Stimulated activated CD4-positive, alpha-beta T cell treated with anti-CD3 and anti-CD28 coated beads, TNF-alpha, amount 100 ng/mL, for 24 hours (primary cell): Measurements from ENCODE around the gene DPEP1.
A peak's percentile ranks its signal among the peaks of the same experiment; 100 is the strongest.

Experiments
- DNase-seq, 3 experiments: peaks; one replicate each; pipeline ENCODE4 v3.0.0-alpha.2; 2020; ENCODE audit warnings: low read depth in 3 of 3

DPEP1 gene

DNA sequence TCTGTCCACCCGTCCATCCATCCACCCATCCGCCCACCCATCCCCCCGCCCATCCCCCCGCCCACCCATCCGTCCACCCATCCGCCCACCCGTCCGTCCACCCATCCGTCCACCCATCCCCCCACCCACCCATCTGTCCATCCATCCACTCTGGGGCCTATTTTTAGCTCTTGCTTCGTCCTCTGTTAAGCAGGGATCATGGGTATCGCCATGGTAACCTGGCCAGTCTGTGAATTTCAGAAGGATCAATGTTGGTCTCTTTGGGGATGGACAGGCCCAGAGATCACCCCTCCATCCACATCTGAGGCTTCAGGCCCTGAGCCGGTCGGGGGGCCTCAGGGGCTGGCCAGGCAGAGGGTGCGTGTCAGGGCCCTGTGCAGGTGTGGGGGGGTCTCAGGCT lies 15.2 kb upstream of the DPEP1 start:
- no peak for DNase-seq

DNA sequence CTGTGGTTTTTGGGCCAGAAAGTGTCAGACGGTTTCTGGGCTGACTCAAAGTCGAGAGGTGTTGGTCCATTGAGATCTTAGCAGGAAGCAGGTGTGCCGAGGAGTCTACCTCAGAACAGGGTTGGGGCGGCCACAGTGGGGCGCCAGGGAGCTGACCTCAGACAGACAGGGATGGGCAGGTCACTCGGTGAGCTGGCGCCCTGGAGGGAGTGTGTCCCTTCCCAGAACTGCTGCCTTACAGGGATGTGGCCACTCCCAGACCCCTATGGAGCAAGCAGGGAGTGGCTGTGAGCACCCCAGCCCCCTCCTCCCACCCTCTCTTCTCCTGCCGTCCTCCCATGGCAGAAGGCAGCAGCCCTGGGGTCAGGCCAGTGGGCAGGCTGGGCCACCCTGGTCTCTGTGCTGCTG lies 14.0 kb upstream of the DPEP1 start:
- DNase-seq: peak in 1 of 3 experiments; percentile 29

DNA sequence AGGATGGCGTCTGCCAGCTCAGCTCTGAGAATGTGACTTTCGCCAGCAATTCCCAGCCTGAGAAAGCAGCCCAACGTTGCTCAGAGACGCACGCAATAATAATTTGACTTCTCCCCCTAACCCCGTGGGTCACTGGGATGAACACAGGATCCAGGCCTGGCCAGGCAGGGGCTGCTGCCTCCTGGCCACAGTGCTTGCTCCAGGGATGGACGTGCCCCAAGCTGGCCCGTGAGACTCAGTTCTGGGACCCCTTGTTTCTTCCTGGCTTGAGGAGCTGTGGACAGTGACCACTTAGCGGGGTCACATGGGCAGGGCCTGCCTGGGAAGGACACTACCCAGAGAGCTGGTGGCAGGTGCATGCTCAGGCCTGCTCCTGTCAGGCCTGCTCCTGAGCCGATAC lies 13.5 kb upstream of the DPEP1 start:
- no peak for DNase-seq

DNA sequence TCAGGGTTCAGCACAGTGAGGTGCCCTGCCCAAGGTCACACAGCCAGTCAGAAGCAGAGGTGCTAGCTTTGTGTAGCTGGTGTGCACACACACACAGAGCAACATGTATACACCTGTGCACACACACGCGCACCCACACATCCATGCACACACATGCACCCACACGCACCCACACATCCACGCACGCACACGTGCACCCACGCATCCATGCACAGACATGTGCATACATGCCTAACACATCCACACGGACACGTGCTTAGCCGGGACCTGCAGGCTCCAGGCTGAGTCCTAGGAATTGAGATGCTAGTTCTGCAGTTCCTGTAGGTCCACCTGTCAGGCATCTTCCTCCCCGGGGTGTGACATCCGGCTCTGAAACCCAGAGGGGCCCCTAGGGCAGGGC lies 13.0 kb upstream of the DPEP1 start:
- DNase-seq: no peak

DNA sequence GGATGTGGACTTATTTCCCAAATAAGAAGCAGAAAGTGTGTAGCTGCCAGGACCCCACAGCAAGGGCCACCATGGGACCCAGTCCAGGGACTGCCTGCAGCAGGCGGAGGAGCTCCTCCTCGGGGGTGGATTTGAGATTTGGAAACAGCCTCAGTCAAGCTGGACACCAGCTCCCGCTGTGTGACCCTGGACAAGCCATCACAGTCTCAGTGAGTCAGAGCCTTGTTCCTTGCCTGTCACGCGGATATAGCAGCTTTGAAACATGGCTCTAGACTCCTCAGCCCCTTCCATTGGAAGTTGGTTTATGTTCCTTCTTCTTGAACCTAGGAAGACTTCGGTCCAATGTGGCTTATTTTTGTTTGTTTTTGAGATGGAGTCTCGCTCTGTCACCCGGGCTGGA lies 12.5 kb upstream of the DPEP1 start:
- DNase-seq: no peak

DNA sequence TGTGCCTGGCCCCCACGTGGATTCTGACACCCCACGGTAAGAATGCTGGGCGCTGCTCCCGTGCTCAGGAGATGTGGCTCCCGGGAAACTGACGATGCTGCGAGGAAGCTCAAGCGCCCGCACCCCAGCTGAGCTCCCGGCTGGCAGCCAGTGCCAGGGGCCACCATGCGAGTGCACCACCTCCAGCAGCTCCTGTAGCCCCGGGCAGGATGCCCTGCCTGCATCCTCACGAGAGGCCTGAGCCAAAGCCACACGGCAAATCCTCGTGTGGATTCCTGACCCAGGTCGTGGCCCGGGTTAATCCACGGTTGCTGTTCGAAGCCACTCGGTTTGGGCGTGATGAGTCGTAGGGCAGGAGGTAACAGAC lies 11.6 kb upstream of the DPEP1 start:
- DNase-seq: no peak

DNA sequence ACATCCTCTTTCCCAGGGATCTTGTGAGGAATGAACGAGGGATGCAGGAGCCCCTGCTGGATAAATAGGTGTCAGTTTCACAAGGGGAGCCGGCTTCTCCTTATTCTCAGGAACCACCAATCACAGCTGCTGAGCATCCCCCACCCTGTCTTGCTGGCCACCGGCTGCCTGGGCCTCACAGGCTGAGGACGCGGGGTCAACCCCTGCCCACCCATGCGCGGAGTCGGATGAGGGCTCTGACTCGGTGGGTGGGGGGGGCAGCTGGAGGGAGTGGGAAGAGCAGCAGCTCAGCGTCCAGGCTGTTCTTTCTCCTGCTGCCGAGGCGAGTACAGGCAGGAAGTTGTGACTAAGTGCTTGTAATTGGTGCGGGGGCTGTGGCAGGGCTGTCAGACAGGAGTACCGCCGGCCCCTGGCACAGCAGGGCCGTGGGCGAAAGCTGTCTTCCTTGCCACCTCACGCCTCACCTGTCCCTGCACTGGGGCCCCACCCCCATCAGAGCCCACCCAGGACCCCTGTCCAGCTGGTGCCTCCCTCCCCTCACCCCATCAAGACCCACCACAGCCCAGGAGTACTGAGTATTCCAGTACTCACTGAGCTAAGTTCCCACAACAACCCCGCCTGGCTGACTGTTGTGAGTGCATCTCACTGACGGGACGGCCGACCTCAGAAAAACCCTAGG lies 11.0 kb upstream of the DPEP1 start:
- DNase-seq: peak; percentile 40 to 71 (median 58)

DNA sequence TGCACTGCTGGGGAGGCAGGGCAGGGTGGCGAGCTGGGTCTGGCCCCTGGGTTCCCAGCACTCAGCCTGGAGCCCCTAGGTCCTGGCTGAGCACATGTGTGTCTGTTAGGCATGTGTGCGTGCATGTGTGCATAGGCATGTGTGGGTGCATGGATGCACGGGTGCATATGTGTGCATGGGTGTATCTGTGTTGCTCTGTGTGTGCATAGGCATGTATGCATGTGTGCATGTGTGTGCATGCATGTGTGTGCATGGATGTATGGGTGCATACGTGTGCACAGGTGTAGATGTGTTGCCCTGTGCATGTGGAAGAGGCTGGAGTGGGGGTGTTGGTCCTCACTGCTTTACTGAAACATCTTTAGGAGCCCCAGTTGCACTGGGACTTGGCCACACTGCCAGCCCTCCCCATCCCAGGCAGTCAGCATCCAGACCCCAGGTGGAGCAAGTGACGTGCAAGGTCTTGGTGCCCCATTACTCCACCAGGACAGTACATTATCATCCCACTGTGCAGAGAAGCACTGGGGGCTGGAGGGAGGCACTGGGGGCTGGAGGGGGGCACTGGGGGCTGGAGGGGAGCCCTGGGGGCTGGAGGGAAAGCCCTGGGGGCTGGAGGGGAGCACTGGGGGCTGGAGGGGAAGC lies 10.4 kb upstream of the DPEP1 start:
- DNase-seq: no peak

DNA sequence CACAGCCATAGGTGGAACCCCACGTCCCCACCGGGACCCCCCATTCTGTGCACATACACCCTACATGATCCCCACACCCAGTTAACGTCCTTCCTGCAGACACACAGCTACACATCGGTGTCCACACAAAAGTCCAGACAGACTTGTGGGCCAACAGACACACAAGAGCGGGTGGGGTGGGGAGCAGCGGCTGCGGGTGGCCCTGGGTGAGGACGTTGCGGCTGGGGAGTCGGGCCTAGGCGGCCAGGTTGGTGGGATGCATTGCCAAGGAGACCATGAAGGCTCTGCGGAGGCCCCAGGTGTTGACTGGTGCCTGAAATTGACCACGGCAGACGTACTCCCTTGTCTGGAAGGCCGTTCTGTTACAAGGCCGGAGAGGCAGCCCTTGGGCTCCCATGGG lies 8.7 kb upstream of the DPEP1 start:
- DNase-seq: no peak

DNA sequence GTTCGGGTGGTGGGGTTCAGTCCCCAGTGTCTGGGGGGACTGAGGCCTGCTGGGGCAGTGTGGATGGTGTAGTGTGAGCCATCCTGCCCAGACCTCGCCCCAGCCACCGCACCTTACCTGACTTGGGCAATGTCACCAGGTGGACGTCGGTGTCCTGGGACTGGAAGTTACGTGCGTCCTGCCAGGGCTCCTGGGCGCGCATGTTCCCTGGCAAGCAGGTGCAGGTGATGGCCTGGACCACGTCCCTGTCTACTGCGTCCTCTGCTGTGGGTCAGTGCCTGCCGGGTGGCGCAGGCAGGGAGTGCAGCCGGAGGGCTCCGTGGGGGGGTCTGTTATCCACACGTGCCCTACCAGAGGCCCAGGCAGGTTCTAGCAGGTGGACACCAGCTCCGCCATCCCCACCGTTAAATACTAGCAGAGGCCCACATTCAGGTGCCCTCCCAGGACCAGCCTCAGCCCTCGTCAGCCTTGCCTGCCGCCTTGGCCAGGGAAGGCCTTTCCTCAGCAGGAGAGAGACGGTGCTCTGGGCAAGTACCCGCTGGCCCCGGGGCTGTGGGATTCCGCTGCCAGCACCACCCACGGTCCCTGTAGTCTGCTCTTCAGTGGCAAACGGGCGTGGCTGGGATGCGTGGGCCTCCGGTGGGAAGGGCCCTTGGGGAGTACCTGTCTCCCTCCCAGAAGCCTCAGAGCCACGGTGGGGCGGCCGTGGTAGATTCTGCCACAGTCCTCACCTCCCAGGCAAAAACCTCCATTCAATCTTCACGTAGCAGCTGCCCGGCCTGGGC lies 8.1 kb upstream of the DPEP1 start:
- no peak for DNase-seq

DNA sequence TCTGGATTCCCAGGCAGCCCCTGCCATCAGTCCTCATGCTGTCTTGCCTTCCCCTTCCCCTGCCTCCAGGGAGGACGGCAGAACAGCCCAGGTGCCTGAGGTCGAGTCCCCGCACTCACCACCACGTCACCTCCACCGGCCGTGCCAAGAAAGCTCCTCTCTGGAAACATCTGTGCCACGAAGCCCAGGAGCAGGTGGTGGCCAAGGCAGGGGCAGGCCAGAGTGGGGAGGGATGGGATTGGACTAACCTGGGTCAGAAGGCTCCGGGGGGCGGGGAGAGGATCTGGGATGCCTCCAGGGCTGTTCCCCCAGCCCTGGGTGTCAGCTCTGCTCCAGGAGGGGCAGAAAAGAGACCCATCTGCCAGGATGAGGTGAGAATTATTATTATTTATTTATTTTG lies 7.4 kb upstream of the DPEP1 start:
- DNase-seq: no peak

DNA sequence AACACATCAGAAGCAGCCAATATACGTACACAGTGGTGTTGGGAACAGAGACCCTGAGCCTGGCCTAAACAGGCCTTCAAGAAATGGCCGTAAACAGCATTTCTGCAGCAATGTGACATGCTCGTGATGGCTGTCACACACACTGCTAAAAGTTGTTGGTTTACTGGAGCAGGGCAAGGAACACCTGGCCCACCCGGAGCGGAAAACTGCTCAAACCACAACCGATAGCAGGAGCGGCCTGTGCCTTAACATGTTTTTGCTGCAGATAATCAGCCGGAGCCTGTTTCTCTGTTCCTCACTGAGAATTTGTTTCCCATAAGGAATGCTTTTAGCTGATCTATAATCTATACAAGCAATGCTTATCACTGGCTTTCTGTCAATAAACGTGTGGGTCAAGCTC lies 6.0 kb upstream of the DPEP1 start:
- no peak for DNase-seq

DNA sequence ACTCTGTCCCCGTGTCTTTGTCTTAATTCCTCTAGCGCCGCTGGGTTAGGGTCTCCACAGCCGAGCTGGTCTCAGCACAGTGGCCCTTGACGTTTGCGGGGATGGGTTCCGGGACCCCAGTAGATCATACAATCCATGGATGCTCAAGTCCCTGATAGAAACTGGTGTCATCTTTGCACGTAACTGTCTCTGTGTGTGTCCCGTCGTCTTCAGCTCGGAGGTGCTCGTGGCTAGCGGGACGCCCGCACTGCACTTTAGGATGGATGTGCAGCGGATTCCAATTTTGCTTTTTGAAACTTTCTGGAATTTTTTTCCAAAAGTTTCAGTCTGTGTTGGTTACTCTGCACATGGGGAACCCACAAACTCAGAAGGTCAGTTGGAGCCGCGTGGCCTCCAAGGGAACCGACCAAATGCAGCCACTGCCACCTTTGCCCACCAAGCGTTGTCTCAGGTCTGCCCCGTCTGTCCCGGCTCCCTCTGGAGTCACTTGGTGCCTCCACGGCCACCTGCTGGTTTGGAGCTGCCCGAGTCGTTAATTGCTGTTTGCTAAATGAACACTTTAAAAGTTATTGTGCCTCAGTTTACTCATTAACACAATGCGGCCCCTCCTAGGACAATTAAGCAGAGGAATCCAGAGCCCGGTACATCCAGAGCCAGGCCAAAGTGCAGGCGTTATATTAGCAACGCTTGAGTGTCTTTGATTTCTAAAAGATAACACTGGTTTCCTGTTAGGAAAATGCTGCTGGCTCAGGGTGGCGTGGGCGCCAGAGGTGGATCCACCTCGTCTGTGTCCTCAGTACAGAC lies 5.3 kb upstream of the DPEP1 start:
- DNase-seq: no peak

DNA sequence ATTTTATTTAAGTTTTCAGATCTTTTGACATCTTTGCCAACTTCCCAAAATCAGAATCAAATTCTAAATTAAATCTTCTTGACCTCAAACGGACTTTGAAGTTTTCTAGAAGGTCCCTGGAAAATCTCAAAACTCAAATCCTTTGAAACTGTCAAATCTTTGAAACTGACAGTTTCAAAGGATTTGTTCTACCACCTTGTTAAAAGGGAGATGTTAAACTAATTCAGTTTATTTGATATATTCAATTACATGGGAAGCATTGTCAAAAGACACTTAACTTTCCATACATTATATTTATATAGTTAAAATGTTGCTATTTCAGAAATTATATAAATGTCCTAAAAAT lies 3.4 kb upstream of the DPEP1 start:
- no peak for DNase-seq

DNA sequence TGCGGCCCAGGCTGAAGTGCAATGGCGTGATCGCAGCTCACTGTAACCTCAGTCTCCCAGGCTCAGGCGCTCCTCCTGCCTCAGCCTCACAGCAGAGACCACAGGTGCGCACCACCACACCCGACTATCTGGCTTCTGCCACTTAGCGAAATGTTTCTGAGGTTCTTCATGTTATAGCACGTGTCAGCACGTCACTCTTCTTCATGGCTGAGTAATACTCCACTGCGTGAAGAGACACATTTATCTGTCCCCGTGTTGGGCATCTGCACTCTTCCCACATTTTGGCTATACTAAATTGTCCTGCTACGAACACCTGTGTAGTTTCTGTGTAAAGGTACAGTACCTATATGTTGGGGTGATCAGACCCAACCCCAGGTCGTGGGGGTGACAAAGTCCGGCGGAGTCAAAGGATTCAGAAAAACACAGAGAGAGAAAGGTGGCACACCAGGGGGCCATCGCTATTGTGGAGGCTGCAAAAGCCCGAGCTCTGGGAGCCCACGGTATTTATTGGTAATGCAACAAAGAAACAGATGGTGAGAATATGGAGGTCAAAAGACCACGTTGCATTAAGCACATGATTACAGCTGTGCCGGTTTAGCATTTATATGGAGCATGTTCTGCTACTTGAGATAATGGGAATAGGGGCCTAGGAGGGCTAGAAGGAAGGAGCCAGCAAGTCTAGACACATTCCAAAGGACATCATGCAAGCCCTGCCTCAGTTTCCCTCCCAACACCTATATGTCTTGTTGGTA lies 851 bp upstream of the DPEP1 start:
- DNase-seq: no peak

DNA sequence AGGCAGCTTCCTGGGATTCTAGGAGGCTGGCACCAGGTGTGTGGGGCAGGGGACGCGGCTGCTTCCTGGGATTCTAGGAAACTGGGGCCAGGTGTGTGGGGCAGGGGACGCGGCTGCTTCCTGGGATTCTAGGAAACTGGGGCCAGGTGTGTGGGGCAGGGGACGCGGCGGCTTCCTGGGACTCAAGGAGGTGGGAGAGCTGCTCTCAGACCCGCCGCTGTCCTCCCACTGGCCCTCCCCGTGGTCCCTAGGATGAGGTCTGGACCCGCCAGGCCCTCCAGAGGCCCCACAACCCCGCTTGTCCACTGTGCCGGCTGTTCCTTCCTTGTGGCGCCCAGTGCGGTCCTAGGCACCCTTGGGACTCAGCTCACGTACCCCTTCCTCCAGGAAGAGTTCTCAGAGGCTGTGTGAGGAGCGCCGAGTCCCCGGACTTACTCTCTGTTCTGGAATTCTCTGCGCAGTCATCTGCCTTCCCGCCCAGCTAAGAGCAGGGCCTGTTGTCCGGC lies 565 bp downstream of the DPEP1 start:
- no peak for DNase-seq

DNA sequence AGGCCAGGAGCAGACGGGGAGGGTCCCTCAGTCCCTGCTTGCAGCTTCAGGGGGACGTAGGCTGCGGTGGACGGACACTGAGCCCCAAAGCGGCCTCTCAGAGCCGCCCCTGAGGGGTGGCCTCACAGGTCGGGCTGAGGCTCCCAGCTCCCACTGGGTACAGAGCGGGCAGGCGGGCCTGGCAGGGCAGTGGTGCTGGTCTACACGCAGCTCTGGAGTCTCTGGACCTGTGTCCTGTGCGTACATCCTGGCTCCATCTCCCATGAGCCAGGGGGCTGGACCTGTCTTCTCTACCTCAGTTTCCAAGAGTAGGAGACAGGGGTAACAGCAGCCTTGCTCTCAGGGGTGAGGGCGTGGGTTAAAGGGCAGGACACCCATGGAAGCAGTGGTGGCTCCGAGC lies 1.7 kb downstream of the DPEP1 start:
- DNase-seq: no peak

DNA sequence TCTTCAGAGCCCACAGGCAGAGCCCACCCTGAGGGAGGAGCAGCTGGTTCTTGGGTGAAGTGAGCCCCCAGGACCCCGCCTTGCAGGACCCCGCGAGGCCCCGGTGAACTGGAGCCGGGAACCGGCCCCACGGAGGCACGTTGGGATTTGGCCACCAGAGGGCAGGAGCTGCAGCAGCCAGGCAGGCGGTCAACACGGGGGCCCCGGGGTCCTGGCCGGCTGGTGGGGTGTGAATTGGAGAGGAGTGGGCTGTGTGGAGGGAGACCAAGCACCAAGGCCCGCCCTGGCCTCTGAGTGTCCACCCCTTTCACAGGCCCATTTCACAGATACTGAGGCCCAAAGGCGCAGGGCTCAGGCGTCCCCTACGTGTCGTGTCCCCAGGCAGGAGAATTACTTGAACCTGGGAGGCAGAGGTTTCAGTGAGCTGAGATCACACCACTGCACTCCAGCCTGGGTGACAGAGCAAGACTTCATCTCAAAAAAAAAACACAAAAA lies 2.2 kb downstream of the DPEP1 start:
- DNase-seq: peak in 1 of 3 experiments; percentile 15

DNA sequence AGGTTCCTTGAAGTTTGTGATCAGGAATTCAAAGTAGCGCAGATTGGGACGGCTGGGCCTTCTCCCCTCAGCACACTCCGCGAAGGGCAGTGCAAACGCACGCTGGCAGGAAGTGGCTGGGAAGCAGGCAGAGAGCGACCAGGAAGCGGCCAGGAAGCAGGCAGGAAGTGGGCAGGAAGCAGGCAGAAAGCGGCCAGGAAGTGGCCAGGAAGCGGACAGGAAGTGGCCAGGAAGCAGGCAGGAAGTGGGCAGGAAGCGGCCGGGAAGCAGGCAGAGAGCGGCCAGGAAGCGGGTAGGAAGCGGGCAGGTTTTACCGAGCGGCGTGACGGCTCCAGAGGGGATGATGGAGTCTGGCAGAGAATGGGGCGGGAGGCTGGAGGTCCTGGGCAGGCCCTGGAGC lies 3.2 kb downstream of the DPEP1 start:
- no peak for DNase-seq

DNA sequence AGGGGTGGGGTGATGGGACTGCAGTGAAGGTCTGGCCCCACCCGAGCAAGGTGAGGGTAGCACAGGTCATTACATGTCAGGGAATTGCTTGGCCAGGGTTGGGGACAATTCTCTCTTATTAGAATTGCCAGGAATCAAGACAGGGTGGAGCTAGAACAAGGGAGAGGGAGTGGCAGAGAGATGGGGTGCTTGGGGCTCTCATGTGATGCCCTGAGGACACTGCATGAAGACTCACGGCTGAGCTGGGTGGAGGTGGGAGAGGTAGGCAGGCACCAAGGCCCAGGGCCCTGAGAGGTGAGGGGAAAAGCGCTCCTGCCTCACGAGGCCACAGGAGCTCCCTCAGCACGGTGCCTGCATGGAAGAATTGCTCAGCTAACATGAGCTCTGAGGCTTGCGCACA lies 3.6 kb downstream of the DPEP1 start:
- DNase-seq: no peak
